Aorta (tissue), 5 donors: ENCODE results near the gene CHI3L2. TPM values are rescaled to one million over a fixed set of nuclear protein-coding genes. Genes with fewer than 3 reads are reported as not detected.
A peak's percentile ranks its signal among the peaks of the same experiment; 100 is the strongest.

Source experiments
- ATAC-seq: fragments of 200-7000 bp; cut with Tn5 transposase; one replicate; pipeline ENCODE4 v1.9.1; 2022; ENCODE audit warnings: moderate library complexity; ENCODE audit not compliant: low FRiP score
- DNase-seq, 2 donors: peaks; one replicate each; pipeline ENCODE4 v3.0.0-alpha.2; 2020
- H3K27ac ChIP-seq, 2 donors: one replicate each; pipeline ENCODE4 v1.5.1; 2013; ENCODE audit warnings: low read length in 2 of 2, mild to moderate bottlenecking in 2 of 2, moderate library complexity in 2 of 2, control low read depth in 1 of 2, inconsistent platforms in 1 of 2, low read depth in 1 of 2
- H3K27me3 ChIP-seq, 2 donors: one replicate each; pipeline ENCODE4 v1.6.1; 2013; ENCODE audit warnings: control low read depth in 1 of 2, low read length in 1 of 2, mild to moderate bottlenecking in 1 of 2, moderate library complexity in 1 of 2; ENCODE audit not compliant: insufficient read depth in 2 of 2, control insufficient read depth in 1 of 2
- H3K36me3 ChIP-seq, 2 donors: one replicate each; pipeline ENCODE4 v1.6.1; 2013; ENCODE audit warnings: control low read depth in 1 of 2, low read length in 1 of 2, mild to moderate bottlenecking in 1 of 2; ENCODE audit not compliant: insufficient read depth in 2 of 2, control insufficient read depth in 1 of 2
- H3K4me1 ChIP-seq, 2 donors: one replicate each; pipeline ENCODE4 v1.6.1; 2013; ENCODE audit warnings: low read length in 2 of 2, control low read depth in 1 of 2, mild to moderate bottlenecking in 1 of 2, moderate library complexity in 1 of 2; ENCODE audit not compliant: insufficient read depth in 2 of 2, control insufficient read depth in 1 of 2
- H3K4me3 ChIP-seq, 2 donors: one replicate each; pipeline ENCODE4 v1.5.1; 2013; ENCODE audit warnings: low read length in 2 of 2, control low read depth in 1 of 2, mild to moderate bottlenecking in 1 of 2
- H3K9me3 ChIP-seq: one replicate; pipeline ENCODE4 v1.6.1; 2013; ENCODE audit warnings: mild to moderate bottlenecking, low read length; ENCODE audit not compliant: control insufficient read depth
- WGBS, 2 donors: extraction: QIAGEN DNeasy Blood & Tissue Kit; methylation state at CpG; one replicate each; pipeline ENCODE4 v1.1.7; 2013; 5-methylcytosine and 5-hydroxymethylcytosine counted together
- intact Hi-C, 2 donors: fragments of 100-400 bp; cut with DNase I; formaldehyde crosslinking; loops; one replicate each; pipeline versions ENCODE4 v1.14.2 to v1.15.0; 2022
- polyA plus RNA-seq, 2 donors: library from polyadenylated mRNA; stranded (reverse); fragments of 200-250 nt; gene quantifications; one replicate each; pipeline ENCODE4 v1.2.3, GENCODE V29; 2013
- total RNA-seq, 2 donors: library from RNA; stranded (reverse); fragmentation: NEBNext Ultra II Directional; extraction: Animal tissue kit (Norgen Biotek cat#: 25700); gene quantifications; one replicate each; pipeline ENCODE4 v1.2.1, GENCODE V29; 2021
- donor health status: healthy with polysubstance abuse.
- donor health status: Bipolar disorder and iron deficiency.
- donor health status: DM: no; HTN: no; CAD: no.
- donor health status: DM: no; HTN: no; CAD: no.
- donor health status: DM: yes; HTN: yes; CAD: no.

CHI3L2 gene
- total and polyA plus RNA-seq, 4 donors = 0.33 to 12.5 (median 7.8) TPM; not detected in 1

- Histone ChIP-seq H3K27ac (no peak overlapping the region), H3K4me3 (no peak overlapping the region), H3K27me3 (no peaks in the 10 kb centered on the region), H3K4me1 (no peaks in the 10 kb centered on the region), H3K9me3 (no peaks in the 10 kb centered on the region), H3K36me3 (no peaks in the 10 kb centered on the region)
- DNase-seq = no peak
- intact Hi-C loops = loop anchor here in 1 of 2 donors (10.0 kb wide), 1 partner anchor 57 kb away; no protein-coding TSS in a partner anchor
- 72% methylated on average over 8 of the region's 8 CpGs for WGBS, 2 donors
- ATAC-seq = no peak
These were observed 24.1 kb downstream of the CHI3L2 start for GRCh38 chr1:111251570-111251969.

GRCh38 chr1:111252786-111253185 is 25.3 kb downstream of the CHI3L2 start:
- Histone ChIP-seq H3K27me3 (peaks cover 0 to under 1% of the 10 kb centered on the region in 2 donors), H3K9me3 (no peaks in the 10 kb centered on the region), H3K27ac (no peak overlapping the region), H3K4me3 (no peak overlapping the region), H3K36me3 (no peaks in the 10 kb centered on the region), H3K4me1 (no peaks in the 10 kb centered on the region)
- ATAC-seq (no peak), DNase-seq (no peak)
- intact Hi-C loops = loop anchor here in 1 of 2 donors (10.0 kb wide), 1 partner anchor 58 kb away; no protein-coding TSS in a partner anchor
- 81 to 89% methylated on average over 2 of the region's 2 CpGs for WGBS, 2 donors

- no peak for ATAC-seq
- intact Hi-C loops = loop anchor here in 1 of 2 donors (10.0 kb wide), 1 partner anchor 59 kb away; no protein-coding TSS in a partner anchor
- Histone ChIP-seq H3K4me1 (no peaks in the 10 kb centered on the region), H3K9me3 (no peaks in the 10 kb centered on the region), H3K27me3 (peaks cover 0 to 3% of the 10 kb centered on the region in 2 donors), H3K36me3 (no peaks in the 10 kb centered on the region), H3K4me3 (no peak overlapping the region), H3K27ac (no peak overlapping the region)
- WGBS, 2 donors = 54 to 66% methylated on average over 1 of the region's 1 CpG
- DNase-seq = no peak
These were observed 26.4 kb downstream of the CHI3L2 start for GRCh38 chr1:111253876-111254275.

DNA sequence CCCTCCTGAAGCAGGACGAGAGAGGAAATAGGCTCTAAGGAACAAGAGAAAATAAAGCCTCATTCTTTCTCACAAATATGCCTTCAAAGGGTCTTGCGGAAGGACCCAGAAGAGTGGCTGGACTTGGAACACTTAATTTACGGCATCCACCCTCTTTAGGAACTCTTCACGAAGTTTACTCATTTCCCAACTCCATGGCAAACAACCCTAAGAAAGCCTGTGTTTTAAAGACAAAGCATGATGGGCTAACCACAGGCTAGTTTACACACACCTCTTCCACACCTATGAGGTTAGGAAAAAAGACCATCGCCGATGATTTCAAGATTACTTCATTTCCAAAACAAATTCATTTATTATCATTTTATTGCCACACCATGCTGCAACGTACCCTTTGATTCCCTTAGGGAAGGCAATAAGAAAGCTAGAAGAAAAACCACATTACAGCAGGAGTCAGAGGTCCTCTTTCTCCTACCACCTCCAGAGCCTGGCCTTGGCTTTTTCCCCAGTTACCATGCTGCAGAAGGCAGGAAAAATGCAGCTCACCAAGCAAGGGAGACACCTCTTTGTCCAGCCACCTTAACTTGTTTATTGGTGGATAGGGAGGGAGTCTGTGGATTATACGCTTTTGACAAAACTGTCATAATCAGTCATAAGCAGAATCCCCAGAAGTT is 29.6 kb downstream of the CHI3L2 start:
- H3K27ac ChIP-seq = no peak overlapping the region
- 72 to 74% methylated on average over 8 of the region's 8 CpGs for WGBS, 2 donors
- no peaks in the 10 kb centered on the region for H3K36me3 ChIP-seq
- ATAC-seq = no peak
- intact Hi-C loops = loop anchor here in 1 of 2 donors (10.0 kb wide), 1 partner anchor 62 kb away; no protein-coding TSS in a partner anchor
- no peaks in the 10 kb centered on the region for H3K4me1 ChIP-seq
- peaks cover 0 to 3% of the 10 kb centered on the region in 2 donors for H3K27me3 ChIP-seq
- no peaks in the 10 kb centered on the region for H3K9me3 ChIP-seq
- DNase-seq = no peak
- H3K4me3 ChIP-seq = no peak overlapping the region

DNA sequence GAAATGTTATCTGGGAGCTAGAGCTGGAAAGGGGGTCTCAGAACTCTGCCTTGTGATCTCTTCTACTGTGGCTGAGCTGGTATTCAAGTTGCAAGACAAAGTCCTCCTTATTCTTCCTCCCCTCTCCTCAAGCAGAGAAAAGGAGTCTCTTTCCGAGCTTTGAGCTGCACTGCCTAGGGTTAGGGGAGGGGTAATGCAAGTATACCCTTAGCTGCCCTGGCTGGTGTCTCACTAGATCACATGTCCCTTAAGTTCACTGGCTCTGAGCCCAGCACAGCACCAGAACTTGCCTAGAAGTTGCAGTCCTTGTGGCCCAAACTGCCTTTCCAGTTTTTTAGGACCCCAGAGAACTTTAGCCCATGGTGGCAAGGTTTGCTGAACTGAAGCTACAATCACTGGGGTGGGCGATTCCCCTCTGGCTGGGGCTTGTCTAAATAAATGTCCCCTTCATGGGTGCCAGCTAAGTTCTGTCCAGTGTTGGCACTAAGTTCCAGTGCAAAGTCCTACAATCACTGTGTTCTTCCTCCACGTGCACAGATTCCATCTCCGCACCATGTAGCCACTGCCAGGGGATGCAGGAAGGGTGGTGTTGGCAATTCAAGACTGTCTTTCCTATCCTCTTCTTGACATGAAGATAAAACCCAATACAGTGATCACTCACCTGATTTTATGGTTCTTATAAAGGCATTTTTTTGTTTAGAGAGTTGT is 40.4 kb downstream of the CHI3L2 start:
- 63 to 68% methylated on average over 4 of the region's 4 CpGs for WGBS, 2 donors
- Histone ChIP-seq H3K9me3 (peaks cover 11% of the 10 kb centered on the region), H3K27me3 (peaks cover 0 to 7% of the 10 kb centered on the region in 2 donors), H3K36me3 (no peaks in the 10 kb centered on the region), H3K27ac (no peak overlapping the region), H3K4me1 (no peaks in the 10 kb centered on the region), H3K4me3 (no peak overlapping the region)
- ATAC-seq = no peak
- intact Hi-C loops = no loop called here
- DNase-seq = no peak

DNA sequence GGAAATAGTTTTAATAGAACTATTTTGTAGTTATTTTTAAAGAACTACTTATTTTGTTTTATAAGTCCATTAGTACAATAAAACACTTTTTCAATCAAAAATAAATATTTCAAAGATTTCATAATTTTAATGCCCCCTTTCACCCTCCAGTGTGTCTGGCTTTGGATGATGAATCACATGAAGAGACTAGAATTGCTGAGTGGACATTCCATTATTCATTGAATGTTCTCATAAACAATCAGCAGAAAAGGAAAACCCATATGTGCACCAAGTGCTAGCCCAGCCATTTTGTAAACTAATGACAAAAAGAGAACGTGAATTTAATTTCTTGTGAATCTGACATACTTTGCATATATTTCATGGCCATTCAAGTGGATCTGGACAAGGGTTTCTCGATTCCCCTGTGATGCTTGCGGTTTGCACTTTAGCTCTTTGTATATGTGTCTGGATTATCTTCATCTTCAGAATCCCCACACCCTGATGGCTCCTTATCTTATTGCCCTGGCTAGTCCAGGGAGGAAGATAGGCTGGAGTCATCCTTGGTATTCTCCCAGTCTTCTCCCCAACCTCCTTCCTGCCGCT is 42.4 kb downstream of the CHI3L2 start:
- H3K4me1 ChIP-seq = no peaks in the 10 kb centered on the region
- no peak overlapping the region for H3K4me3 ChIP-seq
- peaks cover 0 to 7% of the 10 kb centered on the region in 2 donors for H3K27me3 ChIP-seq
- WGBS, 2 donors = 86 to 88% methylated on average over 4 of the region's 4 CpGs
- H3K36me3 ChIP-seq = no peaks in the 10 kb centered on the region
- no peak overlapping the region for H3K27ac ChIP-seq
- peaks cover 11% of the 10 kb centered on the region for H3K9me3 ChIP-seq
- no peak for ATAC-seq
- DNase-seq = no peak
- intact Hi-C loops = no loop called here

GRCh38 chr1:111270771-111271463 is 43.4 kb downstream of the CHI3L2 start:
- peaks cover 11% of the 10 kb centered on the region for H3K9me3 ChIP-seq
- DNase-seq = no peak
- intact Hi-C loops = no loop called here
- 2 to 4% methylated on average over 37 to 40 of the region's 40 CpGs for WGBS, 2 donors
- no peak overlapping the region for H3K4me3 ChIP-seq
- ATAC-seq = peak; percentile 40
- no peaks in the 10 kb centered on the region for H3K4me1 ChIP-seq
- H3K27ac ChIP-seq = no peak overlapping the region
- no peaks in the 10 kb centered on the region for H3K36me3 ChIP-seq
- H3K27me3 ChIP-seq = peaks cover 0 to 7% of the 10 kb centered on the region in 2 donors

DNA sequence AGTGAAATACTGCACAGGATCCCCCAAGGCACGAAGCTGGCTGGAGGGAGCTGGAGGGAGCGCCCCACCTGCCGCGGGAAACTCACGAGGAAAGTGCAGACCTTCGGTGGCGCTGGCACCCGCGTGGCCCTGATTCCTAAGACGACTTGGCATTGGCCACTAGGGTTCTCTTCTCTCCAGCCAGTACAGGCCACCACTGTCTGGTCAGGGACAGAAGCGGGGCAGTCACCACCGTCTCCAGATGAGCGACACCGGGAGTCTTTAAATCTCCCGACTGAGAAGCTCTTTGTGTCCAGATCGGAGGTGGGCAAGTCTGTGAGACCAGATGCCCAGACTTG is 43.9 kb downstream of the CHI3L2 start:
- H3K27me3 ChIP-seq = peaks cover 0 to 7% of the 10 kb centered on the region in 2 donors
- intact Hi-C loops = no loop called here
- no peak overlapping the region for H3K4me3 ChIP-seq
- H3K36me3 ChIP-seq = no peaks in the 10 kb centered on the region
- 4 to 8% methylated on average over 16 of the region's 16 CpGs for WGBS, 2 donors
- peaks cover 11% of the 10 kb centered on the region for H3K9me3 ChIP-seq
- DNase-seq (no peak), ATAC-seq (no peak)
- H3K4me1 ChIP-seq = no peaks in the 10 kb centered on the region
- no peak overlapping the region for H3K27ac ChIP-seq
